Natural killer cell (primary cell): ENCODE data around the gene DGKH. TPM values are rescaled to one million over a fixed set of nuclear protein-coding genes. Genes with fewer than 3 reads are reported as not detected.
"Not testable (repeated sequence)": the region's sequence is repeated elsewhere in the genome, so short reads cannot be mapped to it uniquely, and the experiment has no call there.

ENCODE experiments used
- ATAC-seq, 3 donors: fragments of 150-1000 bp in 2 of 3; fragments of 200-7000 bp in 1 of 3; cut with Tn5 transposase; 1 replicate in 1 of 3; 2 replicates in 2 of 3; pipeline ENCODE4 v1.10.0; 2021; ENCODE audit warnings: mild to moderate bottlenecking in 2 of 3, moderate library complexity in 2 of 3
- DNase-seq, 2 donors: peaks; one replicate each; pipeline versions ENCODE4 v3.0.0 to v3.0.0-alpha.2; 2013 to 2021; ENCODE audit warnings: mixed read lengths in 1 of 2
- H3K27ac ChIP-seq: one replicate; pipeline ENCODE4 v1.5.1; 2013; ENCODE audit warnings: mild to moderate bottlenecking, low read length
- H3K27me3 ChIP-seq: one replicate; pipeline ENCODE4 v1.6.1; 2013; ENCODE audit warnings: low read length; ENCODE audit not compliant: control insufficient read depth, insufficient read depth
- H3K36me3 ChIP-seq: one replicate; pipeline ENCODE4 v1.6.1; 2013; ENCODE audit warnings: low read length; ENCODE audit not compliant: control insufficient read depth, insufficient read depth
- H3K4me1 ChIP-seq: one replicate; pipeline ENCODE4 v1.6.1; 2013; ENCODE audit warnings: low read length; ENCODE audit not compliant: control insufficient read depth, insufficient read depth
- H3K4me3 ChIP-seq: one replicate; pipeline ENCODE4 v1.5.1; 2013; ENCODE audit warnings: low read length
- H3K9me3 ChIP-seq: one replicate; pipeline ENCODE4 v1.6.1; 2013; ENCODE audit warnings: low read length; ENCODE audit not compliant: control insufficient read depth, insufficient read depth
- H3K27ac Mint-ChIP-seq, 2 donors: one replicate each; pipeline ENCODE4 v1.8.0; 2022; ENCODE audit warnings: mild to moderate bottlenecking in 2 of 2, mixed read lengths in 2 of 2, moderate library complexity in 1 of 2
- H3K27me3 Mint-ChIP-seq, 2 donors: one replicate each; pipeline ENCODE4 v1.8.0; 2022; ENCODE audit warnings: low read depth in 2 of 2, mixed read lengths in 2 of 2
- H3K36me3 Mint-ChIP-seq: one replicate; pipeline ENCODE4 v1.8.0; 2022; ENCODE audit warnings: mixed read lengths
- H3K4me1 Mint-ChIP-seq, 2 donors: one replicate each; pipeline ENCODE4 v1.8.0; 2022; ENCODE audit warnings: mixed read lengths in 2 of 2
- H3K4me3 Mint-ChIP-seq: one replicate; pipeline ENCODE4 v1.8.0; 2022; ENCODE audit warnings: mild to moderate bottlenecking, moderate library complexity, mixed read lengths
- H3K9me3 Mint-ChIP-seq, 2 donors: one replicate each; pipeline ENCODE4 v1.8.0; 2022; ENCODE audit warnings: mixed read lengths in 2 of 2
- CTCF ChIP-seq: fragments of 200-600 bp; IDR thresholded peaks from one replicate; pipeline ENCODE4 v1.8.0; 2022; ENCODE audit warnings: antibody characterized with exemption
- WGBS: methylation state at CpG from one replicate; pipeline ENCODE4 v1.1.7; 2013; ENCODE audit warnings: missing lambda C conversion rate; ENCODE audit not compliant: insufficient coverage; 5-methylcytosine and 5-hydroxymethylcytosine counted together
- intact Hi-C: fragments of 100-400 bp; cut with micrococcal nuclease; formaldehyde crosslinking; loops from one replicate; pipeline ENCODE4 v1.14.2; 2022
- total RNA-seq, 4 donors: library from RNA; stranded (reverse); fragments of 120-200 nt in 1 of 4; gene quantifications; one replicate each; pipeline versions ENCODE4 v1.2.3 to v1.2.4, GENCODE V29; 2013 to 2022

Gene DGKH
- total RNA-seq, 3 donors from 2014 or later (not counting 1 experiment from before 2014, with no cell fraction given) = 1.1 to 3.4 (median 1.2) TPM

- no peak overlapping the region for H3K27ac Mint-ChIP-seq
- no peak for TF ChIP-seq CTCF
- H3K36me3 ChIP-seq = no peaks in the 10 kb centered on the region
- H3K4me1 Mint-ChIP-seq = no peaks in the 10 kb centered on the region
- H3K4me1 ChIP-seq = no peaks in the 10 kb centered on the region
- H3K9me3 Mint-ChIP-seq = no peaks in the 10 kb centered on the region
- 100% methylated on average over 2 of the region's 3 CpGs for WGBS
- ATAC-seq = no peak
- intact Hi-C loops = no loop called here
- H3K4me3 ChIP-seq = no peak overlapping the region
- no peaks in the 10 kb centered on the region for H3K36me3 Mint-ChIP-seq
- H3K27me3 ChIP-seq = no peaks in the 10 kb centered on the region
- H3K4me3 Mint-ChIP-seq = no peak overlapping the region
- H3K27ac ChIP-seq = no peak overlapping the region
- no peaks in the 10 kb centered on the region for H3K9me3 ChIP-seq
- peaks cover 4 to 8% of the 10 kb centered on the region in 2 donors for H3K27me3 Mint-ChIP-seq
- no peak for DNase-seq
Observed at GRCh38 chr13:42153199-42154113, 105.0 kb downstream of the DGKH start.

- ATAC-seq = no peak
Observed at GRCh38 chr13:42155251-42155650, 106.8 kb downstream of the DGKH start.

GRCh38 chr13:42163338-42163737 lies 114.9 kb downstream of the DGKH start:
- H3K27ac ChIP-seq, H3K9me3 ChIP-seq, DNase-seq, H3K4me3 Mint-ChIP-seq, H3K27ac Mint-ChIP-seq, H3K4me3 ChIP-seq, H3K4me1 Mint-ChIP-seq, ATAC-seq, intact Hi-C loops, H3K4me1 ChIP-seq, H3K9me3 Mint-ChIP-seq, H3K36me3 Mint-ChIP-seq, H3K27me3 ChIP-seq, H3K36me3 ChIP-seq, H3K27me3 Mint-ChIP-seq: not testable (repeated sequence)
- no CpG with 5 or more reads among the region's 2 CpGs for WGBS

More at GRCh38 chr13:42155251-42155650, 106.8 kb downstream of the DGKH start:
- Histone ChIP-seq H3K9me3 (no peaks in the 10 kb centered on the region), H3K4me1 (no peaks in the 10 kb centered on the region), H3K27ac (no peak overlapping the region), H3K27me3 (no peaks in the 10 kb centered on the region), H3K4me3 (no peak overlapping the region), H3K36me3 (no peaks in the 10 kb centered on the region)
- Mint-ChIP-seq H3K36me3 (no peaks in the 10 kb centered on the region), H3K4me3 (no peak overlapping the region), H3K4me1 (no peaks in the 10 kb centered on the region), H3K27me3 (no peaks in the 10 kb centered on the region), H3K9me3 (no peaks in the 10 kb centered on the region), H3K27ac (no peak overlapping the region)
- 91% methylated on average over 3 of the region's 3 CpGs for WGBS
- intact Hi-C loops = no loop called here
- DNase-seq = no peak
- TF ChIP-seq CTCF = no peak

DNA sequence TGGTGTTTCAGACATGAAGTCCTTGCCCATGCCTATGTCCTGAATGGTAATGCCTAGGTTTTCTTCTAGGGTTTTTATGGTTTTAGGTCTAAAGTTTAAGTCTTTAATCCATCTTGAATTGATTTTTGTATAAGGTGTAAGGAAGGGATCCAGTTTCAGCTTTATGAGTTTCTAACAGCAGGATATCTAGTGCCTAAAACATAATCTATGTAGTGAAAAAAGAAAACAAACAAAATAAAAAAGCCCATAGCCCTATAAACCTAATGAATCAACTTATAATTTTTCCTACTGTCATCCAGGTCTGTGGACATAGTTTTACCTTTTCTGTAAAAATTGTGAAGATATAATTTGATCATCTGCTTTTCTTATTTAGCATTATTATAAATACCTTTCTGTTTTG lies 115.5 kb downstream of the DGKH start:
- not testable (repeated sequence) for DNase-seq, H3K9me3 Mint-ChIP-seq, ATAC-seq

More for the DNA sequence above, 115.5 kb downstream of the DGKH start:
- H3K4me1 Mint-ChIP-seq, H3K27me3 ChIP-seq, H3K27ac Mint-ChIP-seq, intact Hi-C loops, H3K27ac ChIP-seq, H3K4me1 ChIP-seq, H3K9me3 ChIP-seq, H3K36me3 ChIP-seq, H3K4me3 Mint-ChIP-seq, H3K36me3 Mint-ChIP-seq, H3K4me3 ChIP-seq, H3K27me3 Mint-ChIP-seq: not testable (repeated sequence)
